Activated T-helper 1 cell treated with anti-CD3 and anti-CD28 coated beads, Interleukin-12 subunit alpha, Interleukin-12 subunit beta, Interleukin-2, Interleukin-4 antibody, amounts not matched to agents 30 ng/mL and 10 ng/mL and 1 ng/mL, durations not matched to agents 14 hours and 24 hours and 36 hours (primary cell): Measurements from ENCODE around the gene ADNP2. TPM values are rescaled to one million over a fixed set of nuclear protein-coding genes. Genes with fewer than 3 reads are reported as not detected.
A peak's percentile ranks its signal among the peaks of the same experiment; 100 is the strongest.

Source experiments
- DNase-seq: peaks from one replicate; pipeline ENCODE4 v3.0.0; 2021; ENCODE audit warnings: low spot score
- H3K27ac Mint-ChIP-seq: one replicate; pipeline ENCODE4 v1.8.0; 2021; ENCODE audit warnings: mild to moderate bottlenecking, mixed read lengths
- H3K27me3 Mint-ChIP-seq: one replicate; pipeline ENCODE4 v1.8.0; 2022; ENCODE audit warnings: mild to moderate bottlenecking, moderate library complexity, mixed read lengths; ENCODE audit not compliant: insufficient read depth
- H3K36me3 Mint-ChIP-seq: one replicate; pipeline ENCODE4 v1.8.0; 2021; ENCODE audit warnings: low read depth, mixed read lengths
- H3K4me1 Mint-ChIP-seq: one replicate; pipeline ENCODE4 v1.8.0; 2021; ENCODE audit warnings: low read depth, mixed read lengths
- H3K4me3 Mint-ChIP-seq: one replicate; pipeline ENCODE4 v1.8.0; 2021; ENCODE audit warnings: mild to moderate bottlenecking, moderate library complexity, mixed read lengths
- H3K9me3 Mint-ChIP-seq: one replicate; pipeline ENCODE4 v1.8.0; 2021; ENCODE audit warnings: mixed read lengths
- intact Hi-C: fragments of 100-400 bp; cut with micrococcal nuclease; formaldehyde crosslinking; loops from one replicate; pipeline ENCODE4 v1.15.1; 2024
- total RNA-seq: library from RNA; stranded (reverse); gene quantifications from 2 replicates; pipeline ENCODE4 v1.2.3, GENCODE V29; 2022

The ADNP2 gene
- total RNA-seq, 1 donor from 2014 or later = 29.0 TPM

GRCh38 chr18:80115035-80115434 is 6.0 kb downstream of the ADNP2 start:
- Mint-ChIP-seq H3K4me1 (peaks cover 36% of the 10 kb centered on the region), H3K36me3 (peaks cover 31% of the 10 kb centered on the region), H3K9me3 (no peaks in the 10 kb centered on the region), H3K27ac (no peak overlapping the region), H3K4me3 (no peak overlapping the region), H3K27me3 (no peaks in the 10 kb centered on the region)
- intact Hi-C loops = no loop called here
- DNase-seq = no peak

GRCh38 chr18:80119111-80119510 is 10.0 kb downstream of the ADNP2 start:
- no peak for DNase-seq
- intact Hi-C loops = no loop called here
- Mint-ChIP-seq H3K36me3 (peaks cover 29% of the 10 kb centered on the region), H3K4me3 (no peak overlapping the region), H3K4me1 (peaks cover 32% of the 10 kb centered on the region), H3K27ac (no peak overlapping the region), H3K9me3 (no peaks in the 10 kb centered on the region), H3K27me3 (no peaks in the 10 kb centered on the region)

- intact Hi-C loops = no loop called here
- no peak overlapping the region for H3K4me3 Mint-ChIP-seq
- no peak for DNase-seq
- peak overlapping the region; percentile 47 for H3K27ac Mint-ChIP-seq
- peaks cover 25% of the 10 kb centered on the region for H3K4me1 Mint-ChIP-seq
- no peaks in the 10 kb centered on the region for H3K27me3 Mint-ChIP-seq
- H3K9me3 Mint-ChIP-seq = no peaks in the 10 kb centered on the region
- peaks cover 24% of the 10 kb centered on the region for H3K36me3 Mint-ChIP-seq
Observed at GRCh38 chr18:80120932-80121331, 11.9 kb downstream of the ADNP2 start.

GRCh38 chr18:80124131-80124530 is 15.1 kb downstream of the ADNP2 start:
- Mint-ChIP-seq H3K27ac (no peak overlapping the region), H3K36me3 (peaks cover 23% of the 10 kb centered on the region)

GRCh38 chr18:80126797-80127196 is 17.7 kb downstream of the ADNP2 start:
- intact Hi-C loops = no loop called here
- DNase-seq = no peak
- peaks cover 54% of the 10 kb centered on the region for H3K4me1 Mint-ChIP-seq
- H3K9me3 Mint-ChIP-seq = no peaks in the 10 kb centered on the region
- H3K27ac Mint-ChIP-seq = no peak overlapping the region
- H3K27me3 Mint-ChIP-seq = no peaks in the 10 kb centered on the region
- peaks cover 24% of the 10 kb centered on the region for H3K36me3 Mint-ChIP-seq
- no peak overlapping the region for H3K4me3 Mint-ChIP-seq

More at GRCh38 chr18:80124131-80124530, 15.1 kb downstream of the ADNP2 start:
- no peak for DNase-seq
- no peaks in the 10 kb centered on the region for H3K9me3 Mint-ChIP-seq
- intact Hi-C loops = no loop called here
- H3K27me3 Mint-ChIP-seq = no peaks in the 10 kb centered on the region
- H3K4me1 Mint-ChIP-seq = peaks cover 35% of the 10 kb centered on the region
- no peak overlapping the region for H3K4me3 Mint-ChIP-seq

GRCh38 chr18:80127635-80128034 is 18.6 kb downstream of the ADNP2 start:
- no peaks in the 10 kb centered on the region for H3K9me3 Mint-ChIP-seq
- peaks cover 25% of the 10 kb centered on the region for H3K36me3 Mint-ChIP-seq
- H3K27ac Mint-ChIP-seq = no peak overlapping the region
- intact Hi-C loops = no loop called here
- no peak overlapping the region for H3K4me3 Mint-ChIP-seq
- peaks cover 57% of the 10 kb centered on the region for H3K4me1 Mint-ChIP-seq
- no peak for DNase-seq
- H3K27me3 Mint-ChIP-seq = no peaks in the 10 kb centered on the region

GRCh38 chr18:80129672-80130367 is 20.8 kb downstream of the ADNP2 start:
- Mint-ChIP-seq H3K4me3 (no peak overlapping the region), H3K4me1 (peaks cover 72% of the 10 kb centered on the region), H3K9me3 (no peaks in the 10 kb centered on the region), H3K27me3 (no peaks in the 10 kb centered on the region), H3K36me3 (peaks cover 34% of the 10 kb centered on the region), H3K27ac (no peak overlapping the region)
- no peak for DNase-seq
- intact Hi-C loops = no loop called here

- peak overlapping the region; percentile 41 for H3K27ac Mint-ChIP-seq
Observed at GRCh38 chr18:80130555-80130954, 21.5 kb downstream of the ADNP2 start.

GRCh38 chr18:80132180-80132812 is 23.2 kb downstream of the ADNP2 start:
- no peak for DNase-seq
- Mint-ChIP-seq H3K27me3 (no peaks in the 10 kb centered on the region), H3K4me3 (peak overlapping the region; percentile 11), H3K9me3 (no peaks in the 10 kb centered on the region), H3K4me1 (peaks cover 61% of the 10 kb centered on the region), H3K36me3 (peaks cover 40% of the 10 kb centered on the region), H3K27ac (peak overlapping the region; percentile 71)
- intact Hi-C loops = no loop called here

More at GRCh38 chr18:80130555-80130954, 21.5 kb downstream of the ADNP2 start:
- intact Hi-C loops = no loop called here
- DNase-seq = no peak
- Mint-ChIP-seq H3K4me3 (no peak overlapping the region), H3K27me3 (no peaks in the 10 kb centered on the region), H3K4me1 (peaks cover 73% of the 10 kb centered on the region), H3K9me3 (no peaks in the 10 kb centered on the region), H3K36me3 (peaks cover 36% of the 10 kb centered on the region)

- Mint-ChIP-seq H3K9me3 (no peaks in the 10 kb centered on the region), H3K27ac (peak overlapping the region; percentile 37), H3K36me3 (peaks cover 40% of the 10 kb centered on the region), H3K4me3 (peak overlapping the region; percentile 9), H3K4me1 (peaks cover 57% of the 10 kb centered on the region), H3K27me3 (no peaks in the 10 kb centered on the region)
- intact Hi-C loops = no loop called here
- no peak for DNase-seq
Observed at GRCh38 chr18:80133124-80133523, 24.1 kb downstream of the ADNP2 start.

GRCh38 chr18:80135136-80135535 is 26.1 kb downstream of the ADNP2 start:
- no peak overlapping the region for H3K27ac Mint-ChIP-seq
- no peak for DNase-seq
- no peak overlapping the region for H3K4me3 Mint-ChIP-seq
- intact Hi-C loops = no loop called here
- no peaks in the 10 kb centered on the region for H3K9me3 Mint-ChIP-seq
- H3K36me3 Mint-ChIP-seq = peaks cover 44% of the 10 kb centered on the region
- H3K4me1 Mint-ChIP-seq = peaks cover 46% of the 10 kb centered on the region
- no peaks in the 10 kb centered on the region for H3K27me3 Mint-ChIP-seq

GRCh38 chr18:80136679-80137078 is 27.6 kb downstream of the ADNP2 start:
- no peaks in the 10 kb centered on the region for H3K27me3 Mint-ChIP-seq
- intact Hi-C loops = no loop called here
- peaks cover 38% of the 10 kb centered on the region for H3K4me1 Mint-ChIP-seq
- H3K4me3 Mint-ChIP-seq = no peak overlapping the region
- no peak for DNase-seq
- peaks cover 41% of the 10 kb centered on the region for H3K36me3 Mint-ChIP-seq
- H3K27ac Mint-ChIP-seq = no peak overlapping the region
- no peaks in the 10 kb centered on the region for H3K9me3 Mint-ChIP-seq

GRCh38 chr18:80137137-80137536 is 28.1 kb downstream of the ADNP2 start:
- Mint-ChIP-seq H3K4me1 (peaks cover 33% of the 10 kb centered on the region), H3K36me3 (peaks cover 38% of the 10 kb centered on the region)
- DNase-seq = no peak

More at GRCh38 chr18:80137137-80137536, 28.1 kb downstream of the ADNP2 start:
- intact Hi-C loops = no loop called here
- Mint-ChIP-seq H3K27me3 (no peaks in the 10 kb centered on the region), H3K9me3 (no peaks in the 10 kb centered on the region), H3K27ac (no peak overlapping the region), H3K4me3 (no peak overlapping the region)
